Thyroid gland (tissue), 4 donors: ENCODE data around the gene SCUBE3.

Experiments
- CTCF ChIP-seq, 6 experiments: fragments of 200-600 bp in 3 of 6; fragments of 450-650 bp in 3 of 6; sonication (generic) in 3 of 6; IDR thresholded peaks; one replicate each; pipeline ENCODE4 v1.5.1; 2016 to 2019; ENCODE audit warnings: antibody characterized with exemption in 6 of 6, mild to moderate bottlenecking in 2 of 6, inconsistent platforms in 1 of 6, moderate library complexity in 1 of 6
- POLR2A ChIP-seq, 2 donors: fragments of 450-650 bp; IDR thresholded peaks; one replicate each; pipeline ENCODE4 v1.6.1; 2017; ENCODE audit warnings: antibody characterized with exemption in 2 of 2, mild to moderate bottlenecking in 2 of 2, moderate library complexity in 1 of 2

- TF ChIP-seq POLR2A (IDR thresholded peaks at IDR 0.05) = no peak
- TF ChIP-seq CTCF (IDR thresholded peaks at IDR 0.05) = no peak
Observed at GRCh38 chr6:35173044-35173426, 40.7 kb upstream of the SCUBE3 start.
